Lung (tissue), 12 donors: ENCODE results near the gene CAP2. TPM values are rescaled to one million over a fixed set of nuclear protein-coding genes. Genes with fewer than 3 reads are reported as not detected.

Source experiments
- ATAC-seq: fragments of 200-7000 bp; cut with Tn5 transposase; one replicate; pipeline ENCODE4 v1.9.1; 2020; ENCODE audit warnings: moderate number of reproducible peaks; ENCODE audit not compliant: insufficient read depth, low FRiP score
- DNase-seq, 3 donors: peaks; one replicate each; pipeline ENCODE4 v3.0.0-alpha.2; 2013 to 2017
- H3K27ac ChIP-seq, 2 donors: one replicate each; pipeline ENCODE4 v1.5.1; 2013; ENCODE audit warnings: mild to moderate bottlenecking in 2 of 2, moderate library complexity in 2 of 2, control low read depth in 1 of 2, inconsistent platforms in 1 of 2, low read depth in 1 of 2, low read length in 1 of 2
- H3K27me3 ChIP-seq, 3 donors: one replicate each; pipeline ENCODE4 v1.5.1; 2013; ENCODE audit warnings: low read length in 2 of 3; ENCODE audit not compliant: control insufficient read depth in 3 of 3, insufficient read depth in 3 of 3
- H3K36me3 ChIP-seq, 4 donors: one replicate each; pipeline ENCODE4 v1.5.1; 2013; ENCODE audit warnings: low read length in 4 of 4, mild to moderate bottlenecking in 1 of 4, moderate library complexity in 1 of 4; ENCODE audit not compliant: control insufficient read depth in 4 of 4, insufficient read depth in 4 of 4
- H3K4me1 ChIP-seq, 5 donors: one replicate each; pipeline ENCODE4 v1.5.1; 2013; ENCODE audit warnings: low read length in 5 of 5, mild to moderate bottlenecking in 2 of 5, moderate library complexity in 1 of 5; ENCODE audit not compliant: control insufficient read depth in 5 of 5, insufficient read depth in 5 of 5
- H3K4me3 ChIP-seq: one replicate; pipeline ENCODE4 v1.5.1; 2013; ENCODE audit warnings: mild to moderate bottlenecking, control low read depth, moderate library complexity
- H3K9ac ChIP-seq, 2 donors: one replicate each; pipeline ENCODE4 v1.5.1; 2013; ENCODE audit warnings: low read length in 2 of 2, control low read depth in 1 of 2; ENCODE audit not compliant: insufficient read depth in 1 of 2
- H3K9me3 ChIP-seq, 4 donors: one replicate each; pipeline ENCODE4 v1.5.1; 2013; ENCODE audit warnings: low read length in 3 of 4, mild to moderate bottlenecking in 1 of 4, moderate library complexity in 1 of 4; ENCODE audit not compliant: control insufficient read depth in 4 of 4, insufficient read depth in 3 of 4
- CTCF ChIP-seq: IDR thresholded peaks from 2 replicates; pipeline ENCODE4 v1.5.1; 2012; ENCODE audit warnings: mild to moderate bottlenecking; ENCODE audit errors: control extremely low read depth, extremely low read depth
- WGBS, 2 donors: extraction: QIAGEN DNeasy Blood & Tissue Kit; methylation state at CpG; one replicate each; pipeline ENCODE4 v1.1.7; 2013; 5-methylcytosine and 5-hydroxymethylcytosine counted together
- polyA plus RNA-seq, 2 donors: library from polyadenylated mRNA; stranded (reverse); fragments of 200-250 nt; gene quantifications; one replicate each; pipeline ENCODE4 v1.2.1, GENCODE V29; 2013
- total RNA-seq, 2 donors: library from RNA; depleted of rRNA in 1 of 2; stranded (reverse); fragments of >200 nt in 1 of 2; gene quantifications; one replicate each; pipeline ENCODE4 v1.2.1, GENCODE V29; 2014 to 2021
- donor health status: control.
- donor health status: control.
- donor health status: Bipolar disorder and iron deficiency.
- donor health status: healthy.
- donor health status: DM: yes; HTN: yes; CAD: no.

CAP2 gene
- total and polyA plus RNA-seq, 4 donors = 2.0 to 5.7 (median 3.4) TPM

DNA sequence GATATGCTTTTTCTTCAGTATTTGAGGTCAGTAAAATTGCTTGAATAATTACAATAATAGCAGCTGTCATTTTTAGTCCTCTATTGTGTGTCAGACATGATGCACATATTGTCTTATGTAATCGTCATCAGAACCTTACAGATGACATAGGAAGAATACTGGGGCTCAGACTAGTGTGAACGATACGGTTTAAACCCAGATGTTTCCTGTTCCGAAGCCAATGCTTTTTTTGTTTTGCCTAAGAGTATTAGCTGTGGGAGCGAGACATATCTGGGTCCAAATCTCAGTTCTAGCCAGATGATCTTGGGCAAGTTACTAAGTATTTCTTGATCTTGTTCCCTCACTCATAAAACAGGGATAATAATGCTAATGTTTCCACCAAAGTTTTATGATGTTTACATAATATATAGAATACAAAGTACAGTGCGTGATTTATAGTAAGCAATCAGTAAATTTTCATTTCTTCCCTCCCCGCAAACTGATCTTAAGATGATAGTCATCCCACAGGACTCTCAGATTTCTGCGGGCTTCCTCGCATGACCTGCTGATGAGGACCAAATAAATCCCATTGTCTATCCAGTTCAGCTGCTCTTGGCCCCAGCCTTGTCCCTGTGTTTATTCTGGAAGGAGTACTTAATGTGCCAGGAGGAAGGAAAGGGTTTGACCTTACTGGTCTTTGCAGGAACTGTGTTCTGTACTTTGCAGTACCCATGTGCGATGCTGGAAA is 98.2 kb downstream of the CAP2 start:
- Histone ChIP-seq H3K27me3 (no peaks in the 10 kb centered on the region), H3K9me3 (no peaks in the 10 kb centered on the region), H3K27ac (no peak overlapping the region), H3K4me3 (no peak overlapping the region), H3K4me1 (peaks cover 0 to 28% (median 6%) of the 10 kb centered on the region in 5 donors), H3K9ac (no peak overlapping the region), H3K36me3 (no peaks in the 10 kb centered on the region)
- 35 to 49% methylated on average over 10 of the region's 10 CpGs for WGBS, 2 donors
- ATAC-seq = no peak
- TF ChIP-seq CTCF = no peak
- DNase-seq = peak in 2 of 3 donors; percentile 54 to 70

DNA sequence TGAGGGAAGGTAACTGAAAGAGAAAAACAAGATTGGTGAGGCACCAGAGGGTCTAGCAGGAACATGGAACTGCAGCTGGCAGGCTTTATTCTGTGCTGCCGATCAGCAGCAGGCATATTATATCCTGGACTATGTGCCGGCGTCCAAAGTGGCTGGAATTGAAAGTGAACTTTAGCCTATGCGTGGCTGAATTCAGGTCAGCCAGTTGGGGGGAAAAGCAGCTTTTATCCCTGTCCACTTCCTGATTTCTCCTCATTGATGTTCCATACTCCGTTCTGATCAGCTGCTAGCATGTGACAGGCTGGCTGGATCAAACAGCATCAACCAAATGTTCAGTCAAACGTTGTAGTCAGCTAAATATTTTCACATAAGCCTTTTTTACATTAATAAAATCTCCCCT is 99.0 kb downstream of the CAP2 start:
- 53 to 68% methylated on average over 6 of the region's 6 CpGs for WGBS, 2 donors
- ATAC-seq = no peak

DNA sequence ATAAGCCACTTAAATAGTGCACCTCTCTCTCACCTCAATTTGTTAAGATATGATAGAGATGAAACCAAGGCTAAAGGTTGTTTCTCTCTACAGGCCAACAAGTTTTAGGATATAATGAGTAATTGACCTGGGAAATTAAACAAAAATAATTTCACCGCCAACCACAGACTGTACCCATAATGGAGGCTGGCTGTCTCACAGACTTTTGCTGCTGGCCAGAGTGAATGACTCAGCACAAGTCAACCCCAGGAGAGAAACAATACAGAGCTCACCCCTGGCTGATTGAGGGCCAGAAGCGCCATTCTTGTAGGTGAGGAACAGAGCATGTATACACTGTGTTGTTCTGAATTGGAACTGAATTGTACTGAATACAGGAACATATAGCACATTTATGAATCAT is 99.9 kb downstream of the CAP2 start:
- H3K4me1 ChIP-seq = peaks cover 0 to 28% (median 6%) of the 10 kb centered on the region in 5 donors
- DNase-seq = no peak
- no peaks in the 10 kb centered on the region for H3K27me3 ChIP-seq
- WGBS, 2 donors = 65 to 71% methylated on average over 2 of the region's 2 CpGs
- H3K4me3 ChIP-seq = no peak overlapping the region
- TF ChIP-seq CTCF = no peak
- no peaks in the 10 kb centered on the region for H3K9me3 ChIP-seq
- no peak overlapping the region for H3K9ac ChIP-seq
- H3K27ac ChIP-seq = peak overlapping the region in 1 of 2 donors; percentile 25
- no peak for ATAC-seq
- H3K36me3 ChIP-seq = no peaks in the 10 kb centered on the region

More for the DNA sequence above, 99.0 kb downstream of the CAP2 start:
- Histone ChIP-seq H3K27me3 (no peaks in the 10 kb centered on the region), H3K4me1 (peaks cover 0 to 28% (median 6%) of the 10 kb centered on the region in 5 donors), H3K4me3 (no peak overlapping the region), H3K27ac (peak overlapping the region in 1 of 2 donors; percentile 66), H3K9me3 (no peaks in the 10 kb centered on the region), H3K36me3 (no peaks in the 10 kb centered on the region), H3K9ac (no peak overlapping the region)
- peak; percentile 27 to 68 (median 49) for DNase-seq
- no peak for TF ChIP-seq CTCF
